ENCODE data around the gene LAMA5.

- TF ChIP-seq POLR2A (IDR thresholded peaks at IDR 0.05) (no peak), EP300 (IDR thresholded peaks at IDR 0.05) (no peak)
- TF ChIP-seq, protein P1, sequence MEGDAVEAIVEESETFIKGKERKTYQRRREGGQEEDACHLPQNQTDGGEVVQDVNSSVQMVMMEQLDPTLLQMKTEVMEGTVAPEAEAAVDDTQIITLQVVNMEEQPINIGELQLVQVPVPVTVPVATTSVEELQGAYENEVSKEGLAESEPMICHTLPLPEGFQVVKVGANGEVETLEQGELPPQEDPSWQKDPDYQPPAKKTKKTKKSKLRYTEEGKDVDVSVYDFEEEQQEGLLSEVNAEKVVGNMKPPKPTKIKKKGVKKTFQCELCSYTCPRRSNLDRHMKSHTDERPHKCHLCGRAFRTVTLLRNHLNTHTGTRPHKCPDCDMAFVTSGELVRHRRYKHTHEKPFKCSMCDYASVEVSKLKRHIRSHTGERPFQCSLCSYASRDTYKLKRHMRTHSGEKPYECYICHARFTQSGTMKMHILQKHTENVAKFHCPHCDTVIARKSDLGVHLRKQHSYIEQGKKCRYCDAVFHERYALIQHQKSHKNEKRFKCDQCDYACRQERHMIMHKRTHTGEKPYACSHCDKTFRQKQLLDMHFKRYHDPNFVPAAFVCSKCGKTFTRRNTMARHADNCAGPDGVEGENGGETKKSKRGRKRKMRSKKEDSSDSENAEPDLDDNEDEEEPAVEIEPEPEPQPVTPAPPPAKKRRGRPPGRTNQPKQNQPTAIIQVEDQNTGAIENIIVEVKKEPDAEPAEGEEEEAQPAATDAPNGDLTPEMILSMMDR (IDR thresholded peaks at IDR 0.05): no peak
These were observed 30.1 kb downstream of the LAMA5 start for GRCh38 chr20:62336775-62337557.

Measured in ovary (tissue), 3 donors.